ENCODE data around the gene FZD10. TPM values are rescaled to one million over a fixed set of nuclear protein-coding genes. Genes with fewer than 3 reads are reported as not detected.

The FZD10 gene
- total and polyA plus RNA-seq, 2 experiments from 2014 or later: 0.15 TPM; not detected in 1

GRCh38 chr12:130139567-130140421, 22.5 kb upstream of the FZD10 start:
- Histone ChIP-seq H3K9me3 (ENCODE audit: low read depth) (no peaks in the 10 kb centered on the region), H3K27me3 (peaks cover 72% of the 10 kb centered on the region), H3K4me3 (no peak overlapping the region), H3K27ac (no peak overlapping the region), H3K4me1 (ENCODE audit: low read depth) (no peaks in the 10 kb centered on the region), H3K36me3 (no peaks in the 10 kb centered on the region)
- no peak for DNase-seq (ENCODE audit: low read depth in 1 of 2, low spot score in 1 of 2)
- TF ChIP-seq, protein P1, sequence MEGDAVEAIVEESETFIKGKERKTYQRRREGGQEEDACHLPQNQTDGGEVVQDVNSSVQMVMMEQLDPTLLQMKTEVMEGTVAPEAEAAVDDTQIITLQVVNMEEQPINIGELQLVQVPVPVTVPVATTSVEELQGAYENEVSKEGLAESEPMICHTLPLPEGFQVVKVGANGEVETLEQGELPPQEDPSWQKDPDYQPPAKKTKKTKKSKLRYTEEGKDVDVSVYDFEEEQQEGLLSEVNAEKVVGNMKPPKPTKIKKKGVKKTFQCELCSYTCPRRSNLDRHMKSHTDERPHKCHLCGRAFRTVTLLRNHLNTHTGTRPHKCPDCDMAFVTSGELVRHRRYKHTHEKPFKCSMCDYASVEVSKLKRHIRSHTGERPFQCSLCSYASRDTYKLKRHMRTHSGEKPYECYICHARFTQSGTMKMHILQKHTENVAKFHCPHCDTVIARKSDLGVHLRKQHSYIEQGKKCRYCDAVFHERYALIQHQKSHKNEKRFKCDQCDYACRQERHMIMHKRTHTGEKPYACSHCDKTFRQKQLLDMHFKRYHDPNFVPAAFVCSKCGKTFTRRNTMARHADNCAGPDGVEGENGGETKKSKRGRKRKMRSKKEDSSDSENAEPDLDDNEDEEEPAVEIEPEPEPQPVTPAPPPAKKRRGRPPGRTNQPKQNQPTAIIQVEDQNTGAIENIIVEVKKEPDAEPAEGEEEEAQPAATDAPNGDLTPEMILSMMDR (IDR thresholded peaks at IDR 0.05; ENCODE audit: low read depth, low read length): no peak

- no peak overlapping the region for H3K4me3 ChIP-seq
- H3K4me1 ChIP-seq (ENCODE audit: low read depth): no peaks in the 10 kb centered on the region
- no peak for DNase-seq (ENCODE audit: low read depth in 1 of 2, low spot score in 1 of 2)
- no peaks in the 10 kb centered on the region for H3K9me3 ChIP-seq (ENCODE audit: low read depth)
- TF ChIP-seq, protein P1 (IDR thresholded peaks at IDR 0.05; ENCODE audit: low read depth, low read length): no peak
- H3K27ac ChIP-seq: no peak overlapping the region
- peaks cover 80% of the 10 kb centered on the region for H3K27me3 ChIP-seq
- no peaks in the 10 kb centered on the region for H3K36me3 ChIP-seq
Observed at GRCh38 chr12:130141105-130141504, 21.2 kb upstream of the FZD10 start.

GRCh38 chr12:130141901-130142683, 20.2 kb upstream of the FZD10 start:
- H3K4me3 ChIP-seq: no peak overlapping the region
- DNase-seq (ENCODE audit: low read depth in 1 of 2, low spot score in 1 of 2): no peak
- no peaks in the 10 kb centered on the region for H3K9me3 ChIP-seq (ENCODE audit: low read depth)
- no peak overlapping the region for H3K27ac ChIP-seq
- H3K4me1 ChIP-seq (ENCODE audit: low read depth): no peaks in the 10 kb centered on the region
- H3K27me3 ChIP-seq: peaks cover 80% of the 10 kb centered on the region
- TF ChIP-seq, protein P1 (IDR thresholded peaks at IDR 0.05; ENCODE audit: low read depth, low read length): no peak
- H3K36me3 ChIP-seq: no peaks in the 10 kb centered on the region

DNA sequence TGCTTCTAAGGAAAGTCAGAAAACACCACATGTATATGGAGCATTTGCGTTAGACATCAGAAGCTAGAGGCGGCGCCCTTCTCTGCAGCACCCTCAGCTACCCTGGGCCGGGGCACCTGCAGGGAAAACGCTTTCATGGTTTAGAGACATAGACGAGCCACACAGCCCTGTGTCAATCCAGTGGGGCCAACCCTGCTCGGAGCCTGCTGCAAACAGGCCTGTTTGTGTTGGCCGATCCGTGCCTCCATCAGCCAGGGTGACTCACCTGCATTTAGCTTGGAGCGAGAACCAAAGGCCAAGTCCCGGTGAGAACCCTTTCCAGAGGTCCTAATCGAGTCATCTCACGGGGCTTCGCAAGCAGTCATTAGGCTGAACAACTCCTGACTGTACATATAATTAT, 19.5 kb upstream of the FZD10 start:
- Histone ChIP-seq H3K4me3 (no peak overlapping the region), H3K27ac (no peak overlapping the region), H3K4me1 (ENCODE audit: low read depth) (no peaks in the 10 kb centered on the region), H3K27me3 (peaks cover 78% of the 10 kb centered on the region), H3K9me3 (ENCODE audit: low read depth) (no peaks in the 10 kb centered on the region), H3K36me3 (no peaks in the 10 kb centered on the region)
- no peak for DNase-seq (ENCODE audit: low read depth in 1 of 2, low spot score in 1 of 2)
- TF ChIP-seq, protein P1 (IDR thresholded peaks at IDR 0.05; ENCODE audit: low read depth, low read length): no peak

DNA sequence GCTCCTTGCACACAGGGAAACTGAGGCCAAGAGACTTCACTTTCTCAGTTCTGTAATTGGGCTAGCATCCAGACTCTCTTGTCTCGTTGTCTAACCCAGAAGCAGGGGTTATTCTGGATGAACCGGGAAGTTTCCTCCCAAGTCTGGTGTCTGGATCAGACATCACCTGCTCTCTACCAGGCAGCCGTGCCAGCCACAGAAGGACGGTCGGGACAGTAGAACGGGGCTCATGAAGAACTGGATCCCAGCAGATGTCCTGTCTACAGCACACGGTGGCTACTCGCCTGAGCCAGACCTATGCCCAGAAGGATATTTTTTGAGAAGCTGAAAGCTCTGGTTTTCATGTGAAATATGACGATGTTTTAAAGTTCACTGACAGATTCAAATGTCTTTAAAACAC, 19.1 kb upstream of the FZD10 start:
- Histone ChIP-seq H3K27me3 (peaks cover 78% of the 10 kb centered on the region), H3K4me1 (ENCODE audit: low read depth) (no peaks in the 10 kb centered on the region), H3K27ac (no peak overlapping the region), H3K9me3 (ENCODE audit: low read depth) (no peaks in the 10 kb centered on the region), H3K4me3 (no peak overlapping the region), H3K36me3 (no peaks in the 10 kb centered on the region)
- DNase-seq (ENCODE audit: low read depth in 1 of 2, low spot score in 1 of 2): no peak
- TF ChIP-seq, protein P1 (IDR thresholded peaks at IDR 0.05; ENCODE audit: low read depth, low read length): no peak

All from cardiac muscle cell (in vitro differentiated cells and primary cell).